GM04504 (cell line): ENCODE results near the gene CFAP61.
"Not testable (repeated sequence)": the region's sequence is repeated elsewhere in the genome, so short reads cannot be mapped to it uniquely, and the experiment has no call there.

Experiments used
- DNase-seq: peaks from one replicate; pipeline ENCODE4 v3.0.0-alpha.2; 2012; ENCODE audit warnings: low read depth

CFAP61 gene

GRCh38 chr20:20094410-20094809 is 42.1 kb downstream of the CFAP61 start:
- no peak for DNase-seq

DNA sequence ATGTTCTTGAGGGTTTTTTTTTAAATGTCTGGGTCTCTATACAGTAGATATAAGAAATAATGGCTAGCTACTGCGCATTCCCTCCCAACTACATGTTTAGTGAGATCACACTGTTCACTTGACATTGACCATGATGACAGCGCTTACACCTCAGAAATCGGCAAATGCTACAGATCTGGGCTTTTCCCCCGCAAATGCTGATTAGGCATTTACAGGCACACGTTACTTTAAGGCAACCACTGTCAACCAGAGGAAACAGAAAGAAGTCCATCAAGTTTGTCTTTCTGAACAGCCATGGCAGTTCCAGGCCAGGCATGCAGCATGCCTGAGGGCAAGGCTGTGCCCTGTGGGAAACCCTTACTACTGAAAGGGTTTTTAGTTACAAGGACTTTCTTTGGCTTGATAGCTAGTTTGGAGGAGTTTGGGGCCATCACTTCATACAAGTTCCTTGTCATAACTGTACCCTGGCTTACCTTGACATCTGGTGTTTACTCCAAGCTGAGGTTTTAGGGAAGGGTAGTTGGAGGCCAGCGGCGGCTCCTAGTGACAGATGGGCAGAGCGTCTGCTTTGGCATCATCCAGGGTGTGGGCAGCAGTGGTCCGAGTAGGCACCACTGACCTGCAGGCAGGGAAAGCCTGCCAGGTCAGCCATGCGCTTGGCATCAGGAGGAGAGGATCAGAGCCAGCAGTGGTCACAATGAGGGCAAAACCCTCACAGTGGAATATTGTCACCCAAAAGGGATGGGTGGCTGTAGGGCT is 43.0 kb downstream of the CFAP61 start:
- DNase-seq: no peak

DNA sequence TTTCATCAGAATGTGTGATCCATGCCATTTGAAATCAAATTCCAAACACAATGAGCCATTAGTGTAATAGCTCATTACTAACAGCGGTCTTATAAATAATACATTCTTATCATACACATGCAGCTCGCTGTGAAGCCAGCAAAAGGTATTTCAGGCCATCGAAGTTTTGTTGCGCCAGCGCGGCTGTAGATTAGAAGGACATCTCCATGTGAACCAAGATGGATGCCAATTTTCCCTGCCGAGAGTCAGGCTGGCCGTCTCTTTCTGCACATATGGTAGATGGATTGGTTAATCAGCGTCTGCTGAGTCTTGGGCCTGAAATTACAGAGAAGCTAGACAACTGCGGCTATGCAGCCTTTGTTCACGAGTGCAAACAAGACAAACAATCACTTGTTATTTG is 44.1 kb downstream of the CFAP61 start:
- no peak for DNase-seq

GRCh38 chr20:20100881-20101280 is 48.5 kb downstream of the CFAP61 start:
- no peak for DNase-seq

DNA sequence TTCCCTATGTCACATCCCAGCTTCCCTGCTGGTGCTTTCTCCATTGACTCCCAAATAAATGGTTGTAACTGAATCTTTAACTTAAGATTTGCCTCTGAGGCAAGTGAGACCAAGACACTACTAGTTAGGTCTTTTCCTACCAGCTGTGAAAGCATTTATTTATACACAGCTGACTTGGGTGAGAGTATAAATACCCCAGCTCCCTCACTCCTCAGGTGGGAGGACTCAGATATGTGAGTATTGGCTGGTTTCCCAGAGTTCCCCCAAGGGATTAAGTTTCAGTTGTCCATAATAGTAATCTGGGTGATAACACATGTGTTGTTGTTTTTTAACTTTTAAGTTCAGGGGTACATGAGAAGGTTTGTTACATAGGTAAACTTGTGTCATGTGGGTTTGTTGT is 49.8 kb downstream of the CFAP61 start:
- no peak for DNase-seq

- DNase-seq: no peak
Measured at GRCh38 chr20:20102716-20103258, 50.5 kb downstream of the CFAP61 start.

- DNase-seq: no peak
Measured at GRCh38 chr20:20103486-20103885, 51.2 kb downstream of the CFAP61 start.

DNA sequence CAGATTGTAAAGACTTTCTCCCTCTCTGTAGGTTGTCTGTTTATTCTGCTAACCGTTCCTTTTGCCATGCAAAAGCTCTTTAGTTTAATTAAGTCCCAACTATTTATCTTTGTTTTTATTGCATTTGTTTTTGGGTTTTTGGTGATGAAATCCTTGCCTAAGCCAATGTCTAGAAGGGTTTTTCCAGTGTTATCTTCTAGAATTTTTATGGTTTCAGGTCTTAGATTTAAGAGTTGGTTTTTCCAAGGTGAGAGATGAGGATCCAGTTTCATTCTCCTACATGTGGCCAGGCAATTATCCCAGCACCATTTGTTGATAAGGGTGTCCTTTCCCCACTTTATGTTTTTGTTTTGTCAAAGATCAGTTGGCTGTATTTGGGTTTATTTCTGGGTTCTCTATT is 70.9 kb downstream of the CFAP61 start:
- not testable (repeated sequence) for DNase-seq

DNA sequence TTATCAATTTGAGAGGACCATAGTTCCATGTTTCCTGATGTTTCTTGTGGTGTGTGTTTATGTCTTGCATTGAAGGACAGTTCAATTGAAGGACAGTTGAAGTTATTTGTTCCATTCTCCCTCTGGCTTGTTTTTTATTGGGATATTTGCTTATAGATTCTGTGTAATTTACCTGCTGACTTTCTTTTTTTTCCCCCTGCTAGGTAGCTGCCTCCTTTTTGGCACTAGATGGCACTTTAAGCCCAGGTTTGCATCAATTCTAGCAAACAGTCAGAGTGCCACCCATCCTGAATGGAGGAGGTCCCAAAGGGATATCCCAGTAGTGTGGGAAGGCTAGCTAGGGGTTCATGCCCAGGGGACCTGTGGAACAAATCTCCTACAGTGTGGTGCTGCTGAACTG is 78.1 kb downstream of the CFAP61 start:
- DNase-seq: no peak

DNA sequence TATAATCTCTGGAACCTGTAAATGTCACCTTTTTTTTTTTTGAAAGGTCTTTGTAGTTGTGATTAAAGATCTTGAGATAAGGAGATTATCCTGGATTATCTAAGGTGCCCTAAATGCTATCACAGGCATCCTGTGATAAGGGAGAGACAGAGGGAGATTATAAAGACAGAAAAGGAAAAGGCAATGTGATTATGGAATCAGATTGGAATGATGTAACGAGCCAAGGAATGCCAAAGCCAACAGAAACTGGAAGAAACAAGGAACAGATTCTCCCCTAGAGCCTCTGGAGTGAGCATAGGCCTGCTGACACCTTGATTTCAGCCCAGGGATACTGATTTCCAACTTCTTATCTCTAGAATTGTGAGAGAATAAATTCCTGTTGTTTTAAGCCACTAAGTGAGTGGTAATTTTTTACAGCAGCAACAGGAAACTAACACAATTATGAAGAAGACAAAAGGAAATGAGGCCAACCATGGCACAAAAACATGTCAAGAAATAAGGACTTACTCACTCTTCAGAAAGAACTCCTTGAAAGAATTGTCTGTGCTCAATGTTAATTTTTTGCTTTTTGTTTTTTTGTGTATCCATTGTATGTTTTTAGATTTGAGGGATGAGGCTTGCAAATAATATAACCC is 82.7 kb downstream of the CFAP61 start:
- no peak for DNase-seq

DNA sequence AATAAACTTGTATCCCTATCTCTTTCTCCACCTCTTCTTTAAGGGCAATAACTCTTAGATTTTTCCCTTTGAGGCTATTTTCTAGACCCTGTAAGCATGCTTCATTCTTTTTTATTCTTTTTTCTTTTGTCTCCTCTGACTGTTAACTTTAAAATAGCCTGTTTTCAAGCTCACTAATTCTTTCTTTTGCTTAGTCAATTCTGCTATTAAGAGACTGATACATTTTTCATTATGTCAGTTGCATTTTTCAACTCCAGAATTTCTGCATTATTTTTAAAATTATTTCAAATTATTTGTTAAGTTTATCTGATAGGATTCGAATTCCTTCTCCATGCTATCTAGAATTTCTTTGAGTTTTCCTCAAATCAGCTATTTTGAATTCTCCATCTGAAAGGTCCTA is 84.0 kb downstream of the CFAP61 start:
- DNase-seq: no peak

DNA sequence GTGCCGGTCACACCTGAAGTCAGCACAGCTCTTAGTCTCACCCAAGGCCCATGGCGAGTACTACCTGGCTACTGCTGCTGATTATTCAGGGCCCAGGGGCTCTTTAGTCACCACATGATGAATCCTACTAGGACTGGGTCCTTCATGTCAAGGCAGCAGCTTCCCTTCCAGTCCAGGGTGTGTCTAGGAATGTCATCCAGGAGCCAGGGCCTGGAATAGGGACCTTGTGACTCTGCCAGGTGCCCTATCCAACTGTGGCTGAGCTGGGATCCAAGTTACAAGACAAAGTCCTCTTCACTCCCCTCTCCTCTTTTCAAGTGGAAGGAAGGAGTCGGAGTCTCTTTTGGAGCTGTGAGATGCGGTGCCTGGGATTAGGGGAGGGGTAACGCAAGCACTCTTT is 85.5 kb downstream of the CFAP61 start:
- DNase-seq: no peak

DNA sequence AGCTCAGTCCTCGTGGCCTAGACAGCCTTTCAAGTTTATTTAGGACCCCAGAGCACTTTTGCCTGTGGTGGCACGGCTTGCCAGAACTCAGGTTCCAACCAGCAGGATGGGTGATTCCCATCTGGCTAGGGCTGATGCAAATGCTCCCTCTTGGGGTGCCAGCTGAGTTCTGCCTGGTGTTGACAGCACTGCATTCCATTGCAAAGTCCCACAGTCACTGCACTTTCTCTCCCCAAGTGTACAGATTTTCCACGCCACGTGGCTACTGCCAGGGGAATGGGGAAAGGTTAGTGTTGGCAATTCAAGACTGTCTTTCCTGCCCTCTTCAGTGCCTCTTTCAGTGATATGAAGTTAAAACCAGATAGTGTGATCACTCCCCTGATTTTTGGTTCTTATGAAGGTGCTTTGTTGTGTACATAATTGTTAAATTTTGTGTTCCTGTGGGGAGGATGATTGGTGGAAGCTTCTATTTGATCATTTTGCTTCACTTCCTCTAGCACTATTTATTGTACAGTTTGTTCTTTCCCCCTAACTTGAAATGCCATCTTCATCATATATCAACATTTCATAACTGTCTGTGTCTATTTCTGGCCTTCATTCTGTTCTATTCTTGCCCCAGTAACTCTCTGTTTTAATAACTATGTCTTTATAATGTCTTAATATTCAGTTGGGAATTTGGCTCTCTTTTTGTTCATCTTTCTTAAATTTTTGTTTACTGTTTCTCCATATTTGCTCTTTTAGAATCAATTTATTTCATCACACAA is 86.2 kb downstream of the CFAP61 start:
- no peak for DNase-seq

DNA sequence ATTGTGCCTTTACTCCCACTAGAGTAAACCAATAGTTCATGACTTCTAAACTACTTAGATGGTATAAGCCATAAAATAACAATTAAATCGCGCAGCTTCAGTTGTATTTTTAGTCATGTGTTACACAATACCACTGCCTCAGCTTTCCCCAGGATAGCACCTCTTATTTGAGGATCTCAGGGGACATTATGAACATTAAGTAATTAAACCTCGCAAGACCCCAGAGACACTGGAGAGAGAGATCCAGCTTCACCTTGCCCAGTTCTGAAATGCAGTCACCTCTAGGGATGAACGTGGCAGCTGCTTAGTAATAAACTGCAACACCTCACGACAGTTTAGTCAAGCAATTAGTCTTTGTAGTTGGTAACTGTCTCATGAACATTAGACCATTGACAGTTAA is 87.1 kb downstream of the CFAP61 start:
- no peak for DNase-seq

DNA sequence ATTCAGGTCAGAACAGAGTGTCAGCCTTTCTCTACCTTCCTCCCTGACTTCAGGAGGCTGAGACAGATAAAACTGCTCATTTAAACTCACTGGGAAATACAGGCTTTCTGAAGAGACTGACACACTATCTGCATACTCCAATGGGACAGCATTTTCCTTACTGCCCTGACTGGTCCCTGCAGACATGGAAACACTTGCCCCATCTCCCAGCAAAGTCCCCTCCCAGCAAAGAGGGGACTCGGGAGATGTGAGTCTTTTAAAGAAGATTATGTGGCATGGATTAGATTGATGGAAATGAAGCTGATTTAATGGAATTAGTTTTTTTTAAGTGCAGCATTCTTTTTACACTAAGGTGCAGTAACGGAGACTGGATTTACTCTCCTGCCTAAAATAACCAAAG is 90.8 kb downstream of the CFAP61 start:
- no peak for DNase-seq

GRCh38 chr20:20143646-20144045 is 91.3 kb downstream of the CFAP61 start:
- DNase-seq: no peak

- DNase-seq: no peak
Measured at GRCh38 chr20:20148779-20149178, 96.4 kb downstream of the CFAP61 start.

- DNase-seq: no peak
Measured at GRCh38 chr20:20150241-20150640, 97.9 kb downstream of the CFAP61 start.

GRCh38 chr20:20160520-20160919 is 108.2 kb downstream of the CFAP61 start:
- DNase-seq: no peak

GRCh38 chr20:20161611-20162010 is 109.3 kb downstream of the CFAP61 start:
- no peak for DNase-seq

DNA sequence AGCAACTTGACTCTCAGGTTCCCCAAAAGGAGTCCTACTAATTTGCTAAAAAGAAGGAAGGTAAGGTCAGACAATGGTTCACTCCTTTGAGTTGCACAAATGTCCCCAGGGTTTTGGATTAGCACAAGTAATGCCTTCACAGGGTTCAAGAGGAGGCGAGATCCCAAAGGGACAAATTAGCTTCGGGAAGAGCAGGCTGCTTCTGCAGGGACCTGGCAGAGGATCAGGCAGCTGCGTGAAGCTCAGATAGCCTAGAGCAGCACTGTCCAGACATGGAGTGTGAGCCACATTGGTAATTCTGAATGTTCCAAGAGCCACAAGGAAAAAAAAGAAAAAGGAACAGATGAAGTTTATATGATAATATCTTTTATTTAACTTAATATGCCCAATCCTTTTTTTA is 115.4 kb downstream of the CFAP61 start:
- no peak for DNase-seq

GRCh38 chr20:20173254-20173653 is 120.9 kb downstream of the CFAP61 start:
- DNase-seq: no peak
